Osteocyte (in vitro differentiated cells): Measurements from ENCODE around the gene DOCK3. TPM values are rescaled to one million over a fixed set of nuclear protein-coding genes. Genes with fewer than 3 reads are reported as not detected.

ENCODE experiments used
- DNase-seq: peaks from one replicate; pipeline ENCODE4 v3.0.0; 2021; ENCODE audit warnings: mixed read lengths; ENCODE audit not compliant: unreplicated experiment; ENCODE audit errors: extremely low spot score
- H3K27ac Mint-ChIP-seq: one replicate; pipeline ENCODE4 v1.8.0; 2021; ENCODE audit warnings: mild to moderate bottlenecking, mixed read lengths; ENCODE audit not compliant: unreplicated experiment
- H3K27me3 Mint-ChIP-seq: one replicate; pipeline ENCODE4 v1.8.0; 2021; ENCODE audit warnings: mixed read lengths; ENCODE audit not compliant: unreplicated experiment
- H3K36me3 Mint-ChIP-seq: one replicate; pipeline ENCODE4 v1.8.0; 2021; ENCODE audit warnings: mixed read lengths; ENCODE audit not compliant: unreplicated experiment
- H3K4me1 Mint-ChIP-seq: one replicate; pipeline ENCODE4 v1.8.0; 2021; ENCODE audit warnings: mixed read lengths; ENCODE audit not compliant: unreplicated experiment
- H3K4me3 Mint-ChIP-seq: one replicate; pipeline ENCODE4 v1.8.0; 2021; ENCODE audit warnings: mild to moderate bottlenecking, moderate library complexity, mixed read lengths; ENCODE audit not compliant: unreplicated experiment
- H3K9me3 Mint-ChIP-seq: one replicate; pipeline ENCODE4 v1.8.0; 2021; ENCODE audit warnings: mixed read lengths; ENCODE audit not compliant: unreplicated experiment
- total RNA-seq: library from RNA; stranded (reverse); gene quantifications from 2 replicates; pipeline ENCODE4 v1.2.1, GENCODE V29; 2021
- TF ChIP-seq, protein P1 (sequence below): fragments of 200-600 bp; sonication (generic); IDR thresholded peaks from 2 replicates; pipeline ENCODE4 v1.5.0; 2021; ENCODE audit warnings: antibody characterized with exemption, mild to moderate bottlenecking, moderate library complexity

The DOCK3 gene
- total RNA-seq, 1 donor from 2014 or later: 0.24 TPM

DNA sequence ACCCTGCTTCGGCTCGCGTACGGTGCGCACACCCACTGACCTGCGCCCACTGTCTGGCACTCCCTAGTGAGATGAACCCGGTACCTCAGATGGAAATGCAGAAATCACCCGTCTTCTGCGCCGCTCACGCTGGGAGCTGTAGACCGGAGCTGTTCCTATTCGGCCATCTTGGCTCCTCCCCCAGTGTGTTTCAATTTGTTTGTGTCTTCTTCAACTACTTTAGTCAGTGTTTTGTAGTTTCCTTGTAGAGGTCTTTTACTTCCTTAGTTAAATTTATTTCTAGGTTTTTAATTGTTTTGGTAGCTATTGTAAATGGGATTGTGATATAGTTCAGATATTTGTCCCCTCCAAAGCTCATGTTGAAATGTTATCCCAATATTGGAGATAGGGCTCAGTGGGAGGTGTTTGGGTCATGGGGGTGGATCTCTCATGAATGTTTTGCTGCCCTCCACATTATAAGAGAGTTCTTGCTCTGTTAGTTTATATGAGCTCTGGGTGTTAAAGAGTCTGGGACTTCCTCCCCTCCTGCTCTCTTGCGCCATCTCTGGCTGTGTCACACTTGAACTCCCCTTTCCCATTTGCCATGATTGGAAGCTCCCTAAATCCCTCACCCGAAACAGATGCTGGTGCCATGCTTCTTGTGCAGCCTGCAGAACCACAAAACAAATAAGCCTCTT is 304.4 kb downstream of the DOCK3 start:
- no peak overlapping the region for H3K4me3 Mint-ChIP-seq
- H3K9me3 Mint-ChIP-seq: no peaks in the 10 kb centered on the region
- H3K36me3 Mint-ChIP-seq: no peaks in the 10 kb centered on the region
- no peak for DNase-seq
- no peak overlapping the region for H3K27ac Mint-ChIP-seq
- no peaks in the 10 kb centered on the region for H3K27me3 Mint-ChIP-seq
- H3K4me1 Mint-ChIP-seq: no peaks in the 10 kb centered on the region
- TF ChIP-seq, protein P1, sequence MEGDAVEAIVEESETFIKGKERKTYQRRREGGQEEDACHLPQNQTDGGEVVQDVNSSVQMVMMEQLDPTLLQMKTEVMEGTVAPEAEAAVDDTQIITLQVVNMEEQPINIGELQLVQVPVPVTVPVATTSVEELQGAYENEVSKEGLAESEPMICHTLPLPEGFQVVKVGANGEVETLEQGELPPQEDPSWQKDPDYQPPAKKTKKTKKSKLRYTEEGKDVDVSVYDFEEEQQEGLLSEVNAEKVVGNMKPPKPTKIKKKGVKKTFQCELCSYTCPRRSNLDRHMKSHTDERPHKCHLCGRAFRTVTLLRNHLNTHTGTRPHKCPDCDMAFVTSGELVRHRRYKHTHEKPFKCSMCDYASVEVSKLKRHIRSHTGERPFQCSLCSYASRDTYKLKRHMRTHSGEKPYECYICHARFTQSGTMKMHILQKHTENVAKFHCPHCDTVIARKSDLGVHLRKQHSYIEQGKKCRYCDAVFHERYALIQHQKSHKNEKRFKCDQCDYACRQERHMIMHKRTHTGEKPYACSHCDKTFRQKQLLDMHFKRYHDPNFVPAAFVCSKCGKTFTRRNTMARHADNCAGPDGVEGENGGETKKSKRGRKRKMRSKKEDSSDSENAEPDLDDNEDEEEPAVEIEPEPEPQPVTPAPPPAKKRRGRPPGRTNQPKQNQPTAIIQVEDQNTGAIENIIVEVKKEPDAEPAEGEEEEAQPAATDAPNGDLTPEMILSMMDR: no peak

DNA sequence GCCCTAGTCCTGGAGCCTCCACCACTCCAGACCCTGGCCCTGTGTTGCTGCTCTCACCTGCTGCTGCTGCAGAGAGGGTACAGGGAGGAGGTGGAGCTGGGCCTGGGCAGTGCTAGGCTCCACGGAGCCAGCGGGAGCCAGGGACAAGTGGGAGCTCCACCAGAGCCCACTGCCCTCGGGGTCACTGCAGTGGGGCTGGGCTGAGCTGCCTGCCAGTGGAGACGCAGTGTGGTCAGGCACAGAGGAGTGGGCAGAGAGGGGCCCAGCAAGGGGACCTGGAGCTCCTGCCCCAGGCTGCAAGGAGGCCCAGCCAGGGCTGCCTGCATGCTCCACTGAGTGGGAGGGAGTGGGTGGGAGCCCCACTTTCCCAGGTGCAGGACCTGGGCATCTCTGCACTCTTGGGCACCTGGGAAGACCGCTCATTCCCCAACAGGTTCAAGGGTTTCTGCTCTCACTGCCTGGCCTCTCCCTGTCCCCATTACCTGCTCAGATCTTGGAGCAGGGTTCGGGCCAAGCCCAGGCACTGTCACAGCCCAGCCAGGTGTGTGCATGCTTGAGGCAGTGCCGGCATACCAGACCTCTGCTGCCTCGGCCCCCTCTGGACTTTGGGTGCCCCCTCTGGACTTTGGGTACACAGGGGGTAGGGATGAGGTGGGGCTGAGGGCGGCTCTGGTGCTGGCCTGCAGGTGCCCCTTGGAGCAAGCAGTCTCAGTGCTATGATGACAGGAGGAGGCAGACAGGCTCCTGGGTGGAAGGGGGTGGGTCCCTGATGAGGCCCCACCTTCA is 308.0 kb downstream of the DOCK3 start:
- DNase-seq: no peak
- H3K9me3 Mint-ChIP-seq: no peaks in the 10 kb centered on the region
- TF ChIP-seq, protein P1: no peak
- no peak overlapping the region for H3K27ac Mint-ChIP-seq
- H3K27me3 Mint-ChIP-seq: no peaks in the 10 kb centered on the region
- no peaks in the 10 kb centered on the region for H3K36me3 Mint-ChIP-seq
- H3K4me1 Mint-ChIP-seq: no peaks in the 10 kb centered on the region
- H3K4me3 Mint-ChIP-seq: no peak overlapping the region

DNA sequence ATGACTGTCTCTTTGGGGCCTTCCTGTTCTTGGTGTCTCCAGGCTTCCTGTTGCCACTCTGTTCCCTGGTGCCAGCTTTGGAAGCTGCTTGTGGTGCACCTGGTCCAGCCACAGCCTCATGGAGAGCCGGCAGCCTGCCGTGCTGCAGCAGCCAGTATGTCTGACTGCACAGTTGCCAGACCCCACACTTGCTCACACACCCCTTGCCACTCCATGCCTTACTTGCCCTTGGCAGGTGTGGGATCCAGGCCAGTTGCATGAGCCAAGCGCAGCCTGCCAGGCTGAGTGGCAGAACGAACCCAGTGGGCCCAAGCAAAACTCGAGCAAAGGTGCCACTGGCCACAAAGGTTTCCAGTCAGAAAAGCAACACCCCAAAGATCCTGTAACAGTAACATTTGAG is 309.2 kb downstream of the DOCK3 start:
- no peak overlapping the region for H3K4me3 Mint-ChIP-seq
- no peak overlapping the region for H3K27ac Mint-ChIP-seq
- DNase-seq: no peak
- no peaks in the 10 kb centered on the region for H3K36me3 Mint-ChIP-seq
- H3K4me1 Mint-ChIP-seq: no peaks in the 10 kb centered on the region
- H3K27me3 Mint-ChIP-seq: no peaks in the 10 kb centered on the region
- TF ChIP-seq, protein P1: no peak
- no peaks in the 10 kb centered on the region for H3K9me3 Mint-ChIP-seq

DNA sequence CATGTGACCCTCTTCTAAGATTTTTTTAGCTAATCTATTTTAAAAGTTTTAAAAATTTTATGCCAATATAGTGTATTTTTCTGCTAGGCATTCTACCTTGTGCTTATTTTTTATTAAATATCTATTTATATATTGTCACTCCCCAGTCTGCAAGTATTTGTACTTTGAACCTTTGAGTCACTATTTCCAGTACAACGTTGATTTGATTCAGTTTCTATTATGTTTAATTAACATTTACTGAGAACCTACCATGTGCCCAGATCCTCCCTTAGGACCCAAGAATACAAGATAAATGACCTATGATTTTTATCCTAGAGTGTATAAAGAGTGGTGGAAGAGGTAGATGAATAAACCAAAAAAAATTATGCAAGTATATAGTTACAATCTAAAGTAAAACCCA is 311.2 kb downstream of the DOCK3 start:
- Mint-ChIP-seq H3K27ac (no peak overlapping the region), H3K4me3 (no peak overlapping the region), H3K36me3 (no peaks in the 10 kb centered on the region), H3K27me3 (no peaks in the 10 kb centered on the region), H3K4me1 (no peaks in the 10 kb centered on the region), H3K9me3 (peaks cover 14% of the 10 kb centered on the region)
- TF ChIP-seq, protein P1: no peak
- no peak for DNase-seq

DNA sequence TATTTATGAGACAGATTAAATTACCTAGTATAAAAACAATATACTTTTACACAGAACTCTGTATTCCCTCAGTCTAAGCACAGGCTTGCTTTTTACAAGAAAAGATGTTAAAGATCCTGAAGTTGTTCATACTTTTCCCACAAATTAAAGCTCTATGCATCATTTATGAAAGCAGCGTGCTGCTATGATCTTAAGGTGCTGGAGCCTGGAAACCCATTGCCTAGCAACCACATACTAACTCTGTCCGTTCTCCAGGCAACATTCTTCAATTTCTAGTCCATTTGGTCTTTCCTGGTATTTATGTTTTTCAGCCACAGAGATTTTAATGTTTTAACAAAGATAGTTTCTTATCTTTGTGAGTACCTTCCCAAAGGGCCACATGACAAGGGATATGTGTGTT is 312.0 kb downstream of the DOCK3 start:
- Mint-ChIP-seq H3K36me3 (no peaks in the 10 kb centered on the region), H3K4me1 (no peaks in the 10 kb centered on the region), H3K9me3 (peaks cover 23% of the 10 kb centered on the region), H3K4me3 (no peak overlapping the region), H3K27me3 (no peaks in the 10 kb centered on the region), H3K27ac (no peak overlapping the region)
- DNase-seq: no peak
- TF ChIP-seq, protein P1: no peak
